PC-3 (cell line): ENCODE data around the gene CNTN6. TPM values are rescaled to one million over a fixed set of nuclear protein-coding genes. Genes with fewer than 3 reads are reported as not detected.

Experiments used
- ATAC-seq: fragments of 200-7000 bp; cut with Tn5 transposase; 2 replicates; pipeline ENCODE4 v1.9.1; 2020; ENCODE audit warnings: mild to moderate bottlenecking, moderate library complexity
- BruUV-seq: library from RNA; stranded (reverse); fragments of 400-500 nt; replicated peaks from 2 replicates; lab custom pipeline; 2021; lab: Mats Ljungman, UMichigan
- CTCF ChIA-PET: fragments of 300-600 bp; sonication (Branson Sonifier 250); formaldehyde crosslinking; loops from one replicate; lab custom pipeline; 2022; ENCODE audit warnings: antibody characterized with exemption; lab: Charles Lee
- POLR2A ChIA-PET: fragments of 300-600 bp; sonication (Branson Sonifier 250); formaldehyde crosslinking; loops from one replicate; lab custom pipeline; 2022; ENCODE audit warnings: antibody characterized with exemption; ENCODE audit not compliant: unreplicated experiment; lab: Charles Lee
- DNase-seq: peaks from one replicate; pipeline ENCODE4 v3.0.0-alpha.2; 2015
- H2AFZ ChIP-seq: fragments of 300-600 bp; sonication (generic); 2 replicates; pipeline ENCODE4 v1.6.0; 2016; ENCODE audit warnings: antibody characterized with exemption, low read length
- H3F3A ChIP-seq: fragments of 300-600 bp; sonication (generic); one replicate; pipeline ENCODE4 v1.6.0; 2017; ENCODE audit warnings: antibody characterized with exemption, low read length, control low read depth, mild to moderate bottlenecking; ENCODE audit not compliant: unreplicated experiment
- H3K27ac ChIP-seq: fragments of 300-600 bp; sonication (generic); 2 replicates; pipeline ENCODE4 v1.5.1; 2016; ENCODE audit warnings: mild to moderate bottlenecking, low read length
- H3K27me3 ChIP-seq: fragments of 300-600 bp; sonication (generic); 2 replicates; pipeline ENCODE4 v1.6.1; 2016; ENCODE audit warnings: low read length, mixed read lengths
- H3K36me3 ChIP-seq: fragments of 300-600 bp; sonication (generic); 2 replicates; pipeline ENCODE4 v1.6.1; 2016; ENCODE audit warnings: low read depth, mixed run types, low read length, mixed read lengths
- H3K4me1 ChIP-seq: fragments of 300-600 bp; sonication (generic); 2 replicates; pipeline ENCODE4 v1.5.1; 2016; ENCODE audit warnings: low read length; ENCODE audit not compliant: insufficient read depth
- H3K4me2 ChIP-seq: fragments of 300-600 bp; sonication (generic); 2 replicates; pipeline ENCODE4 v1.6.0; 2016; ENCODE audit warnings: low read length
- H3K4me3 ChIP-seq: fragments of 300-600 bp; sonication (generic); 2 replicates; pipeline ENCODE4 v1.5.1; 2016; ENCODE audit warnings: mild to moderate bottlenecking, low read length, mixed read lengths
- H3K79me2 ChIP-seq: fragments of 300-600 bp; sonication (generic); 2 replicates; pipeline ENCODE4 v1.6.1; 2017; ENCODE audit warnings: low read length, mixed read lengths
- H3K9ac ChIP-seq: fragments of 300-600 bp; sonication (generic); 2 replicates; pipeline ENCODE4 v1.6.0; 2016; ENCODE audit warnings: mild to moderate bottlenecking, low read length
- H3K9me2 ChIP-seq: fragments of 300-600 bp; sonication (generic); replicated peaks from 2 replicates; pipeline ENCODE4 v1.6.1; 2016; ENCODE audit warnings: mixed run types, low read length, mixed read lengths
- H3K9me3 ChIP-seq: fragments of 300-600 bp; sonication (generic); 2 replicates; pipeline ENCODE4 v1.6.1; 2016; ENCODE audit warnings: low read length, mixed read lengths
- H4K20me1 ChIP-seq: fragments of 300-600 bp; sonication (generic); 2 replicates; pipeline ENCODE4 v1.6.1; 2016; ENCODE audit warnings: low read length, mixed read lengths
- EZH2 ChIP-seq: fragments of 300-600 bp; sonication (generic); IDR thresholded peaks from one replicate; pipeline ENCODE4 v1.6.1; 2017; ENCODE audit warnings: antibody characterized with exemption, mild to moderate bottlenecking, low read length; ENCODE audit not compliant: unreplicated experiment
- EZH2phosphoT487 ChIP-seq: fragments of 300-600 bp; sonication (generic); IDR thresholded peaks from 2 replicates; pipeline ENCODE4 v1.6.1; 2018; ENCODE audit warnings: mild to moderate bottlenecking, antibody characterized with exemption, low read length, borderline replicate concordance
- intact Hi-C: fragments of 100-400 bp; cut with micrococcal nuclease; formaldehyde crosslinking; loops from 2 replicates; pipeline ENCODE4 v1.9.0; 2023
- total RNA-seq: library from RNA; depleted of rRNA; stranded (reverse); fragments of >200 nt; gene quantifications from 2 replicates; pipeline ENCODE4 v1.2.3, GENCODE V29; 2014
- TF ChIP-seq, protein P1 (sequence below): fragments of 300-600 bp; sonication (generic); conservative IDR thresholded peaks from 2 replicates; pipeline ENCODE4 v1.5.1; 2017; ENCODE audit warnings: antibody characterized with exemption, low read depth, mild to moderate bottlenecking, low read length

Gene CNTN6
- total RNA-seq, 1 experiment from 2014 or later, result not detected

DNA sequence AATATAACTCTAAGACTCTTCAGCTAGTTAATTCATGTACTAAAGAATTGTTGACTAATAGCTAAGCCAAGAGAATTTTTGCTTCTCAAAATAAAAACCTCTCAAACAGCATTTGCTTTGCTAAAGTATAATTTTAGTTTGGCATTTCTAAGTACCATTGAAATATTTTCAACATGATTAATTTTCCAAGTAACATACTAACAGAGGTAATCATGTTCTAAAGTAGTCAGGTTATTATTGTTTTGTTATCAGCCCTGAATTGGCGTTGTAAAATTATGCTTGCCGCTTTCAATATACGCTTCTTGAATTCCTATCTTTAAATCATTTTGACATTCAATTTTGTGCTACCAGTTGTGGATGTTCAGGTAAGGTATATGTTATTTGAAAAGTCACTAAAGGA, 134.3 kb downstream of the CNTN6 start:
- BruUV-seq, result no TSS peak
- no peak overlapping the region for H3K27ac ChIP-seq
- no peaks in the 10 kb centered on the region for H3K27me3 ChIP-seq
- H2AFZ ChIP-seq, result no peak overlapping the region
- no peak for DNase-seq
- H3K4me2 ChIP-seq, result no peak overlapping the region
- no peaks in the 10 kb centered on the region for H3K9me2 ChIP-seq
- intact Hi-C loops, result no loop called here
- POLR2A ChIA-PET, result no interaction called here
- H3K9me3 ChIP-seq, result peaks cover 25% of the 10 kb centered on the region
- H3K36me3 ChIP-seq, result no peaks in the 10 kb centered on the region
- H3K4me3 ChIP-seq, result no peak overlapping the region
- no peaks in the 10 kb centered on the region for H3F3A ChIP-seq
- ATAC-seq, result no peak
- no peaks in the 10 kb centered on the region for H3K79me2 ChIP-seq
- CTCF ChIA-PET, result no interaction called here
- TF ChIP-seq, protein P1, sequence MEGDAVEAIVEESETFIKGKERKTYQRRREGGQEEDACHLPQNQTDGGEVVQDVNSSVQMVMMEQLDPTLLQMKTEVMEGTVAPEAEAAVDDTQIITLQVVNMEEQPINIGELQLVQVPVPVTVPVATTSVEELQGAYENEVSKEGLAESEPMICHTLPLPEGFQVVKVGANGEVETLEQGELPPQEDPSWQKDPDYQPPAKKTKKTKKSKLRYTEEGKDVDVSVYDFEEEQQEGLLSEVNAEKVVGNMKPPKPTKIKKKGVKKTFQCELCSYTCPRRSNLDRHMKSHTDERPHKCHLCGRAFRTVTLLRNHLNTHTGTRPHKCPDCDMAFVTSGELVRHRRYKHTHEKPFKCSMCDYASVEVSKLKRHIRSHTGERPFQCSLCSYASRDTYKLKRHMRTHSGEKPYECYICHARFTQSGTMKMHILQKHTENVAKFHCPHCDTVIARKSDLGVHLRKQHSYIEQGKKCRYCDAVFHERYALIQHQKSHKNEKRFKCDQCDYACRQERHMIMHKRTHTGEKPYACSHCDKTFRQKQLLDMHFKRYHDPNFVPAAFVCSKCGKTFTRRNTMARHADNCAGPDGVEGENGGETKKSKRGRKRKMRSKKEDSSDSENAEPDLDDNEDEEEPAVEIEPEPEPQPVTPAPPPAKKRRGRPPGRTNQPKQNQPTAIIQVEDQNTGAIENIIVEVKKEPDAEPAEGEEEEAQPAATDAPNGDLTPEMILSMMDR, result no peak
- no peak for TF ChIP-seq EZH2phosphoT487
- H3K4me1 ChIP-seq, result no peaks in the 10 kb centered on the region
- no peaks in the 10 kb centered on the region for H4K20me1 ChIP-seq
- H3K9ac ChIP-seq, result no peak overlapping the region

DNA sequence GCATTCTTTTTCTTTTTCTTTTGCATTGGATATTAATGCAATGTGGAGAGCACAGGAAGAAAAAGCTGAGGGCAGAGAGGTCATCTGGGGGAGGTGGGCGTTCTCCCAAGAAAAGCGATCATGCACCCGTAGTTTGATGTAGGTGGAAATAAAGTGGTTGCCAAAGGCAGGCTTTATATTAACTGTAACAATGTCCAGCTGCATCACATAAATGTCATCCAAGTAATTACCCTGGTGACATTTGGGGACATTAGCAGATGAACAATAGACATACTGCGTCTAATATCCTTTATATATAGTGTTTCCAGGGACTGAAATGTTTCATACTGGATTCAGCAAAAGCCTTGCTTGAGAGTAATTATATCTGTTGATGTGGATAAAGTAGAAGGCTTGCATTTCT, 135.5 kb downstream of the CNTN6 start:
- Histone ChIP-seq H2AFZ (no peak overlapping the region), H3K9me2 (no peaks in the 10 kb centered on the region), H3K79me2 (no peaks in the 10 kb centered on the region), H3K4me1 (no peaks in the 10 kb centered on the region), H3K27ac (no peak overlapping the region), H4K20me1 (no peaks in the 10 kb centered on the region), H3K4me2 (no peak overlapping the region), H3K27me3 (no peaks in the 10 kb centered on the region), H3F3A (no peaks in the 10 kb centered on the region), H3K9ac (no peak overlapping the region), H3K4me3 (no peak overlapping the region), H3K36me3 (no peaks in the 10 kb centered on the region), H3K9me3 (peaks cover 22% of the 10 kb centered on the region)
- no TSS peak for BruUV-seq
- ATAC-seq, result no peak
- POLR2A ChIA-PET, result no interaction called here
- intact Hi-C loops, result no loop called here
- CTCF ChIA-PET, result no interaction called here
- DNase-seq, result no peak
- no peak for TF ChIP-seq EZH2
- TF ChIP-seq, protein P1, result no peak
- TF ChIP-seq EZH2phosphoT487, result no peak

DNA sequence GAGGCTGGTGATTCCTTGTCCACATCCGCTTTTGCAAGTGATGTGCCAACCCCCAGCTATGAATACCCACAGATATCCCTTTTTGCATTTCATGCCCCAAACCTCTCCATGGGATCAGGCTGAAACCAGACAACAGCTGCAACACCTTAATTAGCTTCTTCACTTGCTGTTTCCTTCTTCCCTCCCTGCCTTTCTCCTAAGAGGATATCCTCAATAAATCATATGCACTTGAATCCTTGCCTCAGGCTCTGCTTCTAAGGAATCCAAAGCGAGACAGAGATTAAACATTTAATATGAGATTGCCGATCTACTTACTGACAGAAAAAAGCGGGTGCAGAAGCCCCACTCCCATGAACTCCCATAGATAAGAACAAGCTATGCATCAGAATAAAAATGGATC, 138.1 kb downstream of the CNTN6 start:
- H3K27ac ChIP-seq, result no peak overlapping the region
- intact Hi-C loops, result no loop called here
- CTCF ChIA-PET, result no interaction called here
- no peaks in the 10 kb centered on the region for H4K20me1 ChIP-seq
- BruUV-seq, result no TSS peak
- no peaks in the 10 kb centered on the region for H3K4me1 ChIP-seq
- H3K9me2 ChIP-seq, result no peaks in the 10 kb centered on the region
- DNase-seq, result no peak
- H3K79me2 ChIP-seq, result no peaks in the 10 kb centered on the region
- TF ChIP-seq EZH2, result no peak
- TF ChIP-seq, protein P1, result no peak
- H3K9ac ChIP-seq, result no peak overlapping the region
- no peak for ATAC-seq
- no peaks in the 10 kb centered on the region for H3K27me3 ChIP-seq
- no peak overlapping the region for H2AFZ ChIP-seq
- H3K4me3 ChIP-seq, result no peak overlapping the region
- H3K36me3 ChIP-seq, result no peaks in the 10 kb centered on the region
- H3F3A ChIP-seq, result no peaks in the 10 kb centered on the region
- POLR2A ChIA-PET, result no interaction called here
- no peak overlapping the region for H3K4me2 ChIP-seq
- peaks cover 28% of the 10 kb centered on the region for H3K9me3 ChIP-seq
